22Rv1 (cell line): ENCODE results near the gene USP11.

ENCODE experiments used
- ZFX ChIP-seq: fragments of 450-650 bp; IDR thresholded peaks from 2 replicates; pipeline ENCODE4 v1.6.1; 2017; ENCODE audit warnings: antibody characterized with exemption, borderline replicate concordance
- TF ChIP-seq, protein P1 (sequence below): fragments of 450-650 bp; IDR thresholded peaks from 2 replicates; pipeline ENCODE4 v1.5.1; 2017; ENCODE audit warnings: mild to moderate bottlenecking

DNA sequence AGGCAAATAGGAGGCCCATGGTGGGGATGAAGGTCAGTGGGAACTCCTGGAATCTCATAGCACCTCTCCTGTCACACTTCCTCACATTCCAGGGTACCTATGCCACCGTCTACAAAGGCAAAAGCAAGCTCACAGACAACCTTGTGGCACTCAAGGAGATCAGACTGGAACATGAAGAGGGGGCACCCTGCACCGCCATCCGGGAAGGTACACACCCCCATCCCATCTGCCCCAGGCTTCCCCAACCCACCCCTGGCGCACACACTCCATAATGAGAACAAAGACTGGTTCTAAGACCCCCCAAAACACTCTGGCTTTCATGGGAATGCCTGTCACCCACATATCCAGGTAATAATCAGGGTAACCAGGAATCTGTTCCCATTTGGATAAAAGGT, 7.9 kb upstream of the USP11 start:
- TF ChIP-seq, protein P1, sequence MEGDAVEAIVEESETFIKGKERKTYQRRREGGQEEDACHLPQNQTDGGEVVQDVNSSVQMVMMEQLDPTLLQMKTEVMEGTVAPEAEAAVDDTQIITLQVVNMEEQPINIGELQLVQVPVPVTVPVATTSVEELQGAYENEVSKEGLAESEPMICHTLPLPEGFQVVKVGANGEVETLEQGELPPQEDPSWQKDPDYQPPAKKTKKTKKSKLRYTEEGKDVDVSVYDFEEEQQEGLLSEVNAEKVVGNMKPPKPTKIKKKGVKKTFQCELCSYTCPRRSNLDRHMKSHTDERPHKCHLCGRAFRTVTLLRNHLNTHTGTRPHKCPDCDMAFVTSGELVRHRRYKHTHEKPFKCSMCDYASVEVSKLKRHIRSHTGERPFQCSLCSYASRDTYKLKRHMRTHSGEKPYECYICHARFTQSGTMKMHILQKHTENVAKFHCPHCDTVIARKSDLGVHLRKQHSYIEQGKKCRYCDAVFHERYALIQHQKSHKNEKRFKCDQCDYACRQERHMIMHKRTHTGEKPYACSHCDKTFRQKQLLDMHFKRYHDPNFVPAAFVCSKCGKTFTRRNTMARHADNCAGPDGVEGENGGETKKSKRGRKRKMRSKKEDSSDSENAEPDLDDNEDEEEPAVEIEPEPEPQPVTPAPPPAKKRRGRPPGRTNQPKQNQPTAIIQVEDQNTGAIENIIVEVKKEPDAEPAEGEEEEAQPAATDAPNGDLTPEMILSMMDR: no peak
- TF ChIP-seq ZFX: no peak
